Sigmoid colon (tissue), 7 donors: ENCODE data around the gene ZNF75A. TPM values are rescaled to one million over a fixed set of nuclear protein-coding genes. Genes with fewer than 3 reads are reported as not detected.

ENCODE experiments used
- DNase-seq: peaks from one replicate; pipeline ENCODE4 v3.0.0-alpha.2; 2019
- H3K27ac ChIP-seq, 4 donors: fragments of 200-600 bp; sonication (generic); one replicate each; pipeline ENCODE4 v1.5.1; 2016 to 2019; ENCODE audit warnings: mild to moderate bottlenecking in 1 of 4
- H3K27me3 ChIP-seq, 3 donors: fragments of 200-600 bp; sonication (generic); one replicate each; pipeline ENCODE4 v1.5.1; 2019; ENCODE audit warnings: mild to moderate bottlenecking in 1 of 3
- H3K36me3 ChIP-seq, 4 donors: fragments of 200-600 bp; sonication (generic); one replicate each; pipeline ENCODE4 v1.5.1; 2016 to 2019
- H3K4me1 ChIP-seq, 4 donors: fragments of 200-600 bp; sonication (generic); one replicate each; pipeline ENCODE4 v1.5.1; 2017 to 2019
- H3K4me3 ChIP-seq, 4 donors: fragments of 200-600 bp; sonication (generic); one replicate each; pipeline ENCODE4 v1.5.1; 2017 to 2019; ENCODE audit warnings: mild to moderate bottlenecking in 2 of 4, moderate library complexity in 1 of 4
- H3K9me3 ChIP-seq, 4 donors: fragments of 200-600 bp in 3 of 4; sonication (generic) in 3 of 4; one replicate each; pipeline versions ENCODE4 v1.5.1 to v1.6.1; 2013 to 2019
- EP300 ChIP-seq, 4 donors: sonication (generic); formaldehyde crosslinking; IDR thresholded peaks; one replicate each; pipeline ENCODE4 v1.6.1; 2017; ENCODE audit warnings: antibody characterized with exemption in 4 of 4
- POLR2A ChIP-seq, 2 donors: fragments of 450-650 bp; IDR thresholded peaks; one replicate each; pipeline ENCODE4 v1.6.1; 2016; ENCODE audit warnings: antibody characterized with exemption in 2 of 2, mild to moderate bottlenecking in 2 of 2, moderate library complexity in 2 of 2
- POLR2AphosphoS5 ChIP-seq, 4 donors: sonication (generic); formaldehyde crosslinking; IDR thresholded peaks; one replicate each; pipeline ENCODE4 v1.6.1; 2017; ENCODE audit warnings: antibody characterized with exemption in 4 of 4
- WGBS, 2 donors: extraction: QIAGEN DNeasy Blood & Tissue Kit; methylation state at CpG; one replicate each; pipeline ENCODE4 v1.1.7; 2013; 5-methylcytosine and 5-hydroxymethylcytosine counted together
- intact Hi-C: fragments of 100-400 bp; cut with DNase I; formaldehyde crosslinking; loops from one replicate; pipeline ENCODE4 v1.15.1; 2023
- polyA plus RNA-seq, 3 donors: library from polyadenylated mRNA; stranded (reverse); fragments of 200-250 nt; gene quantifications; one replicate each; pipeline ENCODE4 v1.2.3, GENCODE V29; 2013
- total RNA-seq, 4 donors: library from RNA; depleted of rRNA; stranded (reverse); fragments of >200 nt; gene quantifications; one replicate each; pipeline ENCODE4 v1.1.0, GENCODE V29; 2016
- TF ChIP-seq, protein P1 (sequence below), 4 experiments: fragments of 450-650 bp in 3 of 4; fragments of 200-600 bp in 1 of 4; IDR thresholded peaks; one replicate each; pipeline ENCODE4 v1.5.1; 2016 to 2019; ENCODE audit warnings: antibody characterized with exemption in 4 of 4, mild to moderate bottlenecking in 3 of 4, moderate library complexity in 2 of 4
- donor health status: healthy with polysubstance abuse.
- donor health status: Bipolar disorder and iron deficiency.
- donor health status: healthy.

The ZNF75A gene
- total RNA-seq (10 to 100 TPM; 26.6 to 32.8 (median 27.7) TPM), polyA plus RNA-seq (10 to 100 TPM in 1 of 3 donors, 1 to 10 TPM in 2; 6.7 to 17.0 (median 9.6) TPM)

DNA sequence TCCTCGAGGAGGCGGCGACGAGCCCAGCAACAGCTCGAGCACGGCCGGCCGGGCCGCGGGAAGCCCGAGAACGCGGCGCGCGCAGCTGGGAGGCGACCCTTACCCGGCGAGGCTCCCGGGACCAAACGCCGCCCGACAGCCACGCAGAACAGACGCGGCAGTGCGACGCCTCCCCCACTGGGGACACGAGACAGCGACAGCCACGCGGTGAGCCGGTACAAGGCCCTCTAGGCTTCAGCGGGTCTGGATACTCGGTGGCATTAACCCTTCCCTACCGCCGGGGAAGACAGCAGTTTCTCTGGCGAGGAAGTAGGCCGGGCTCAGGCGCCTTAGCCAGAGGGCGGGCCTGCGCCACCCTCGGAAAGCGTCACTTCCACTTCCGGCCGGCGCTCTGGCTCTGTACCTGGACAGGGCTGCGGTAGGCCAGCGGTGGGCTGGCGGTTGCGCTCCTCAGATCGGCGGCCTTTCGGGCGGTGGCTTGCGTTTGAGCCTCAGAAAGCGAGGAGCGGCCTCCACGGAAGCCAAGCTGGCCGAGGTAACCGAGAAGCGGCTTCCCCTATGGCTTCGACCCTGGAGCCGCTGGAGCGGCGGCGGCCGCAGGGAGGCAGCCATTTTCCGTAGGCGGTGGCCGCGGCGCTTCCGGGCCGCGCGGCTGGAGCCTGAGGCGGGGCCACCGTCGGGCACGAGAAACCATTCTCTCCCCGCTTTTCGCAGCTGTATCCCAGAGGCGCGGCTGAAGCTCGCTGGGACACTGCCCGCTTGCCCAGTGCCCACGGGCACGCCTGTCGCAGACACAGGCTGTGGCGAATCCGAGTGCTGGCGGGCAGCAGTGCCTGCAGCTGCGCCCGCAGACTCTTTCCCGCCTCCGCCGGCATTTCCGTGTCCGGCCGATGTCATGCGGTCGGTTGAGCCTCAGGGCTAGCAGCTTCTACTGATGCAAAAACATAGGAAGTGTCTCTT lies at the start of gene ZNF75A, which contains the start of gene TIGD7:
TSS of gene ZNF75A (plus strand) at position 389 of the 960 bp plus-strand sequence. CDS start 2,932 bp downstream, outside the sequence.
TSS of gene TIGD7 (minus strand) at position 322 of the 960 bp plus-strand sequence. CDS start 4,816 bp downstream, outside the sequence.
- peaks cover 11 to 33% (median 18%) of the 10 kb centered on the region in 4 donors for H3K36me3 ChIP-seq
- peaks cover 0 to 35% (median 14%) of the 10 kb centered on the region in 4 donors for H3K4me1 ChIP-seq
- H3K27ac ChIP-seq, result peak within 1 kb of the TSS; percentile 89 to 94 (median 92)
- H3K9me3 ChIP-seq, result peaks cover 0 to 37% (median 3%) of the 10 kb centered on the region in 4 donors
- intact Hi-C loops, result loop anchor here (1.0 to 5.0 kb wide), 7 partner anchors 22 to 307 kb away; partner anchors contain the start of genes SLX4, ZNF174, ZNF200 and ZNF263
- peak; percentile 89 to 98 (median 96) for TF ChIP-seq POLR2AphosphoS5 (IDR thresholded peaks at IDR 0.05)
- TF ChIP-seq, protein P1, sequence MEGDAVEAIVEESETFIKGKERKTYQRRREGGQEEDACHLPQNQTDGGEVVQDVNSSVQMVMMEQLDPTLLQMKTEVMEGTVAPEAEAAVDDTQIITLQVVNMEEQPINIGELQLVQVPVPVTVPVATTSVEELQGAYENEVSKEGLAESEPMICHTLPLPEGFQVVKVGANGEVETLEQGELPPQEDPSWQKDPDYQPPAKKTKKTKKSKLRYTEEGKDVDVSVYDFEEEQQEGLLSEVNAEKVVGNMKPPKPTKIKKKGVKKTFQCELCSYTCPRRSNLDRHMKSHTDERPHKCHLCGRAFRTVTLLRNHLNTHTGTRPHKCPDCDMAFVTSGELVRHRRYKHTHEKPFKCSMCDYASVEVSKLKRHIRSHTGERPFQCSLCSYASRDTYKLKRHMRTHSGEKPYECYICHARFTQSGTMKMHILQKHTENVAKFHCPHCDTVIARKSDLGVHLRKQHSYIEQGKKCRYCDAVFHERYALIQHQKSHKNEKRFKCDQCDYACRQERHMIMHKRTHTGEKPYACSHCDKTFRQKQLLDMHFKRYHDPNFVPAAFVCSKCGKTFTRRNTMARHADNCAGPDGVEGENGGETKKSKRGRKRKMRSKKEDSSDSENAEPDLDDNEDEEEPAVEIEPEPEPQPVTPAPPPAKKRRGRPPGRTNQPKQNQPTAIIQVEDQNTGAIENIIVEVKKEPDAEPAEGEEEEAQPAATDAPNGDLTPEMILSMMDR (IDR thresholded peaks at IDR 0.05), result peak in 1 of 4 experiments; percentile 10
- TF ChIP-seq POLR2A (IDR thresholded peaks at IDR 0.05), result peak; percentile 80 to 85
- no peak for TF ChIP-seq EP300 (IDR thresholded peaks at IDR 0.05)
- 2 to 8% methylated on average over 103 of the region's 103 CpGs for WGBS, 2 donors
- no peaks in the 10 kb centered on the region for H3K27me3 ChIP-seq
- H3K4me3 ChIP-seq, result peak within 1 kb of the TSS; percentile 61 to 84 (median 67)
- DNase-seq, result peak; percentile 93

DNA sequence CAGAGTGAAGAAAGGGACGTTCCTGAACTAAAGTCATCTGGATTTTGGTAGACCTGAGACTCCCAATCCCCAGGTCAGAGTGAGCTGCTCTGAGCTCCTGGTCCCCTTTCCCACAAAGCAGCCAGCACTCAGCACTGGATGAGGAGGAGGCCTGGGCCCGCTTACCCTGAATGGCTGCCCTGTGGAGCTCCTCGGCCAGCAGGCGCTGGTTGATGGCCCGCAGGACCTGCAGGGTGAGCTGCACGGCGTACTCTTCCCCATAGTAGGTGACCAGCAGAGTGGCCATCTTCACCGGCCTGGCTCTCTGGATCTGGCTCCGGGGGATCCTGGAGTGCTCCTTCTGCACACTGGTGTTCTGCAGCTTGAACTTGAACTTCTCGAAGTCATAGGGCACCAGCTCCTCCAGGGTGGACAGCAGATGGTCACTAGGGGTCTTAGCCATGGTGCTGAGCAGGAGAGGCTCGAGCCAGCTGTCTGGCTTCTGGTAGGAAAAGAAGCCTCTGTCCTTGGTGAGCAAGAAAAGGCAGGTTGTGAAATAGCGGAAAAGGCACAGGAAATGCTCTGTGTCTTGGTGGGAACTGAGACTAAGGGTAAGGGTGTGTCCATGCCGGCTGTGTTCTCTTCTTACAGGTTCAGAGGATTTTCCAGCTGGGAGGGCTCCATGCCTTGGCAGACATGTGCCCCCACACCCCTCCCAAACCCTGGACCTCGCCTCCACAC lies 49.0 kb upstream of the ZNF75A start, which contains the start of gene MEFV:
TSS of gene MEFV (minus strand) at position 488 of the 720 bp plus-strand sequence. CDS start at position 442, 46 bp downstream.
- Histone ChIP-seq H3K9me3 (no peaks in the 10 kb centered on the region), H3K4me3 (peak within 1 kb of the TSS in 2 of 4 donors; percentile 16 to 27), H3K27ac (no peak within 1 kb of the TSS), H3K36me3 (no peaks in the 10 kb centered on the region), H3K4me1 (no peaks in the 10 kb centered on the region), H3K27me3 (peaks cover 0 to 14% (median 0%) of the 10 kb centered on the region in 3 donors)
- 79 to 82% methylated on average over 14 of the region's 14 CpGs for WGBS, 2 donors
- TF ChIP-seq POLR2AphosphoS5 (IDR thresholded peaks at IDR 0.05) (no peak), POLR2A (IDR thresholded peaks at IDR 0.05) (no peak), EP300 (IDR thresholded peaks at IDR 0.05) (no peak)
- TF ChIP-seq, protein P1 (IDR thresholded peaks at IDR 0.05), result no peak
- no peak for DNase-seq
- intact Hi-C loops, result no loop called here

DNA sequence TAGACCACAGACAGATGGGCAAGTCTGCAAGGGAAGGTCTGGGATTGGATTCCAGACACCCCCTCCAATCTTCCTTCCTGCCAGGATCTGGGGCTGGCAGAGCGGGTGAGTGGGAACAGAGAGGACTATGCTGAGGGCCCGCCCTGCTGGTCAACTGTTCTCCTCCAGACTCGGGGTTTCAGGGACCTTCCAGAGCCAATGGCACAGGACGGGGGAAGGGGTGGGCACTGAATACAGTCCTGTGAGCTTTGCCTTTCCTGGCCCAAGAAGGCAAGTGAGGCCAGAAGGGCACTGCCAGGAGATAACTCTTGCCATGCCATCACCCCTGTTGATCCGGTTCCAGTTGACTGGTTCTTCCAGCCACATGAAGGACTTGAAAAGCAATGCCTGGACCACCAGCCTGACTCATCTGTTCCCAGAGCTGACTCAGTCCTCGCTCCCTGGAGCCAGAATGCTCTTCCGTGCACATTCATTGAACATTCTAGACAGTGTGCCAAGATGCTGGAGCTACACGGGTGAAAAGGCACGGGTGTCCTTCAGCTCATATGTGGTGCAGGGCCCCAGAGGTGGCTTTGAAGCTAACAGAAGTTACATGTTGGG lies 48.3 kb upstream of the ZNF75A start:
- Histone ChIP-seq H3K27ac (no peak overlapping the region), H3K27me3 (peaks cover 0 to 14% (median 0%) of the 10 kb centered on the region in 3 donors), H3K4me3 (peak overlapping the region in 1 of 4 donors; percentile 27), H3K4me1 (no peaks in the 10 kb centered on the region), H3K9me3 (no peaks in the 10 kb centered on the region), H3K36me3 (no peaks in the 10 kb centered on the region)
- TF ChIP-seq POLR2AphosphoS5 (IDR thresholded peaks at IDR 0.05) (no peak), POLR2A (IDR thresholded peaks at IDR 0.05) (no peak), EP300 (IDR thresholded peaks at IDR 0.05) (no peak)
- TF ChIP-seq, protein P1 (IDR thresholded peaks at IDR 0.05), result no peak
- 79 to 81% methylated on average over 9 of the region's 9 CpGs for WGBS, 2 donors
- intact Hi-C loops, result no loop called here
- DNase-seq, result no peak

DNA sequence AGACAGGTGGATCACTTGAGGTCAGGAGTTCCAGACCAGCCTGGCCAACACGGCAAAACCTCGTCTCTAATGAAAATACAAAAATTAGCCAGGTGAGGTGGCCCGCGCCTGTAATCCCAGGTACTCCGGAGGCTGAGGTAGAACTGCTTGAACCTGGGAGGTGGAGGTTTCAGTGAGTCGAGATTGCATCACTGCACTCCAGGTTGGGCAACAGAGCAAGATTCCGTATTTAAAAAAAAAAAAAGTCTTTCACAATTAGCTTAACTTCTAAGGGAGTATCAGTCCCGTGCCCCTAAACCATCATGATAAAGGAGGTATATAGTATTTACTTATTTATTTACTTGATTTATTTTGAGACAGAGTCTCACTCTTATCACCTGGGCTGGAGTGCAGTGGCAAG lies 45.5 kb upstream of the ZNF75A start:
- Histone ChIP-seq H3K36me3 (no peaks in the 10 kb centered on the region), H3K27ac (peak overlapping the region in 1 of 4 donors; percentile 4), H3K27me3 (peaks cover 0 to 8% (median 0%) of the 10 kb centered on the region in 3 donors), H3K4me1 (peaks cover 0 to 10% (median 9%) of the 10 kb centered on the region in 4 donors), H3K4me3 (no peak overlapping the region), H3K9me3 (no peaks in the 10 kb centered on the region)
- no peak for DNase-seq
- intact Hi-C loops, result loop anchor here (10.0 kb wide), 1 partner anchor 195 kb away; no protein-coding TSS in a partner anchor
- 86 to 87% methylated on average over 8 of the region's 8 CpGs for WGBS, 2 donors
- TF ChIP-seq POLR2AphosphoS5 (IDR thresholded peaks at IDR 0.05), result no peak
- TF ChIP-seq POLR2A (IDR thresholded peaks at IDR 0.05), result no peak
